Stomach (tissue), 9 donors: ENCODE data around the gene AKR1C8. TPM values are rescaled to one million over a fixed set of nuclear protein-coding genes. Genes with fewer than 3 reads are reported as not detected.
A peak's percentile ranks its signal among the peaks of the same experiment; 100 is the strongest.

Experiments used
- DNase-seq, 2 donors: peaks; one replicate each; pipeline versions ENCODE4 v3.0.0 to v3.0.0-alpha.2; 2013 to 2019
- H3K27ac ChIP-seq, 5 donors: fragments of 200-600 bp in 4 of 5; sonication (generic) in 4 of 5; one replicate each; pipeline ENCODE4 v1.5.1; 2013 to 2019; ENCODE audit warnings: mild to moderate bottlenecking in 1 of 5, moderate library complexity in 1 of 5
- H3K27me3 ChIP-seq, 3 donors: fragments of 200-600 bp; sonication (generic); one replicate each; pipeline ENCODE4 v1.5.1; 2017 to 2019; ENCODE audit warnings: mixed run types in 1 of 3
- H3K36me3 ChIP-seq, 4 donors: fragments of 200-600 bp; sonication (generic); 1 replicate in 3 of 4; 2 replicates in 1 of 4; pipeline ENCODE4 v1.5.1; 2016 to 2019
- H3K4me1 ChIP-seq, 4 donors: fragments of 200-600 bp; sonication (generic); one replicate each; pipeline ENCODE4 v1.5.1; 2016 to 2019
- H3K4me3 ChIP-seq, 4 donors: fragments of 200-600 bp; sonication (generic) in 3 of 4; one replicate each; pipeline ENCODE4 v1.5.1; 2016 to 2019; ENCODE audit warnings: mild to moderate bottlenecking in 1 of 4
- H3K9me3 ChIP-seq, 4 donors: fragments of 200-600 bp; sonication (generic); one replicate each; pipeline ENCODE4 v1.5.1; 2016 to 2019
- CTCF ChIP-seq, 7 experiments: fragments of 450-650 bp in 4 of 7; fragments of 200-600 bp in 3 of 7; sonication (generic) in 3 of 7; IDR thresholded peaks; one replicate each; pipeline ENCODE4 v1.5.1; 2016 to 2019; ENCODE audit warnings: antibody characterized with exemption in 7 of 7, control low read depth in 2 of 7, mild to moderate bottlenecking in 1 of 7
- EP300 ChIP-seq: sonication (generic); formaldehyde crosslinking; IDR thresholded peaks from one replicate; pipeline ENCODE4 v1.6.1; 2017; ENCODE audit warnings: antibody characterized with exemption
- POLR2A ChIP-seq, 4 donors: fragments of 450-650 bp; IDR thresholded peaks; one replicate each; pipeline ENCODE4 v1.6.1; 2016; ENCODE audit warnings: antibody characterized with exemption in 4 of 4, control low read depth in 2 of 4, mild to moderate bottlenecking in 1 of 4, moderate library complexity in 1 of 4
- POLR2AphosphoS5 ChIP-seq, 3 donors: sonication (generic); formaldehyde crosslinking; IDR thresholded peaks; one replicate each; pipeline ENCODE4 v1.6.1; 2016; ENCODE audit warnings: antibody characterized with exemption in 3 of 3
- WGBS, 5 donors: extraction: QIAGEN DNeasy Blood & Tissue Kit in 3 of 5; methylation state at CpG; one replicate each; pipeline versions ENCODE4 v1.1.5 to v1.1.7; 2013 to 2018; 5-methylcytosine and 5-hydroxymethylcytosine counted together
- intact Hi-C: fragments of 100-400 bp; cut with DNase I; formaldehyde crosslinking; loops from one replicate; pipeline ENCODE4 v1.15.1; 2023; ENCODE audit warnings: low total_unique reads
- polyA plus RNA-seq, 3 donors: library from polyadenylated mRNA; stranded (reverse); fragments of 200-250 nt; gene quantifications; one replicate each; pipeline ENCODE4 v1.2.3, GENCODE V29; 2013
- total RNA-seq, 5 donors: library from RNA; depleted of rRNA; stranded (reverse); fragments of >200 nt; gene quantifications; one replicate each; pipeline versions ENCODE4 v1.1.0 to v1.2.3, GENCODE V29; 2014 to 2016
- donor health status: healthy with polysubstance abuse.
- donor health status: Bipolar disorder and iron deficiency.
- donor health status: healthy.

The AKR1C8 gene
- total and polyA plus RNA-seq, 8 donors = not detected

- no peaks in the 10 kb centered on the region for H3K4me1 ChIP-seq
- H3K27ac ChIP-seq = no peak overlapping the region
- intact Hi-C loops = no loop called here
- H3K27me3 ChIP-seq = no peaks in the 10 kb centered on the region
- DNase-seq = no peak
- TF ChIP-seq POLR2AphosphoS5 (IDR thresholded peaks at IDR 0.05) (no peak), EP300 (no peak), POLR2A (IDR thresholded peaks at IDR 0.05) (no peak), CTCF (IDR thresholded peaks at IDR 0.05) (no peak)
- WGBS, 5 donors = 53 to 72% (median 67%) methylated on average over 6 of the region's 6 CpGs
- H3K36me3 ChIP-seq = no peaks in the 10 kb centered on the region
- no peak overlapping the region for H3K4me3 ChIP-seq
- peaks cover 0 to 29% (median 17%) of the 10 kb centered on the region in 4 donors for H3K9me3 ChIP-seq
Measured at GRCh38 chr10:5206799-5207198, 21.8 kb upstream of the AKR1C8 start.

- H3K27me3 ChIP-seq = no peaks in the 10 kb centered on the region
- H3K36me3 ChIP-seq = no peaks in the 10 kb centered on the region
- no peak overlapping the region for H3K4me3 ChIP-seq
- WGBS, 5 donors = 84 to 92% (median 87%) methylated on average over 8 of the region's 8 CpGs
- DNase-seq = no peak
- intact Hi-C loops = no loop called here
- H3K27ac ChIP-seq = no peak overlapping the region
- H3K9me3 ChIP-seq = peaks cover 0 to 24% (median 13%) of the 10 kb centered on the region in 4 donors
- peaks cover 0 to 3% (median 0%) of the 10 kb centered on the region in 4 donors for H3K4me1 ChIP-seq
- TF ChIP-seq CTCF (IDR thresholded peaks at IDR 0.05) (no peak), EP300 (no peak), POLR2A (IDR thresholded peaks at IDR 0.05) (no peak), POLR2AphosphoS5 (IDR thresholded peaks at IDR 0.05) (no peak)
Measured at GRCh38 chr10:5199398-5199797, 14.4 kb upstream of the AKR1C8 start.

DNA sequence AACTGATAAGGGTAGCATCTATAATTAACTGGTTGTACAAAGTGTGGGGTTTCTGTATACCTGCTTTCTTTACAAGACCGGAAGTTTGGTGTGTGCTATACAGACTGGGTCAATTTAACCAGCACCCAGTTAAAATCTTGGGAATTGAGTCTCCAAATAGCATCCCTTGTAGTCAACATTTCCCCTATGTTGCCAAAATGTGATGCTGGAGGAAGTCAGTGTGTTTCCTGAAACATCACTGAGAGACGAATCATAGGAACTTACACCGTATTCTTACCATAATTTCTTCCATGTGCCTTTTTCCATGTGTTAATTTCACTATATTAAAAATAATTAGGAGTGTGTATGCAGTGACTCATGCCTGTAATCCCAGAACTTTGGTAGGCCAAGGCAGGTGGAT lies 13.4 kb upstream of the AKR1C8 start:
- intact Hi-C loops = no loop called here
- Histone ChIP-seq H3K4me3 (no peak overlapping the region), H3K36me3 (no peaks in the 10 kb centered on the region), H3K27ac (no peak overlapping the region), H3K27me3 (no peaks in the 10 kb centered on the region), H3K4me1 (peaks cover 0 to 3% (median 0%) of the 10 kb centered on the region in 4 donors), H3K9me3 (peaks cover 0 to 21% (median 11%) of the 10 kb centered on the region in 4 donors)
- no peak for TF ChIP-seq POLR2A (IDR thresholded peaks at IDR 0.05)
- TF ChIP-seq POLR2AphosphoS5 (IDR thresholded peaks at IDR 0.05) = no peak
- no peak for TF ChIP-seq CTCF (IDR thresholded peaks at IDR 0.05)
- no peak for TF ChIP-seq EP300
- 72 to 98% (median 87%) methylated on average over 3 of the region's 3 CpGs for WGBS, 5 donors
- DNase-seq = no peak

DNA sequence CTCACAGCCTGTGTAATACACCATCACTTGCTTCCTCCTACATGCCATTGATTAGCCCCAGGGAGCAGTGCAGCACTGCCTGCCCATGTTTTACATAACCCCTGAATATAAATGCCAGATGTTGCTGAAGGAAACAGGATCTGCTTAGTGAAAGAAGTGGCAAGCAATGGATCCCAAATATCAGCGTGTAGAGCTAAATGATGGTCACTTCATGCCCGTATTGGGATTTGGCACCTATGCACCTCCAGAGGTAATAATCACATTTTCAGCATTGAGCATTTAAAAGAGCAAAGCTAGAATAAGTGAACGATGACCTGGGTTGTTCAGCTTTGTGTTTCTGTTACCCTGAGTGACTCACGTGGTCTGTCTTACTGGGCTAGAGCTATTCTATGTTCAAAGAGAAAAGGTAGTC lies 11.8 kb upstream of the AKR1C8 start, which contains the start of gene AKR1C4:
AKR1C4 (plus strand) TSS at position 136 of the 412 bp plus-strand sequence; CDS start at position 167, 31 bp downstream.
- 72 to 77% (median 74%) methylated on average over 4 of the region's 4 CpGs for WGBS, 5 donors
- no peaks in the 10 kb centered on the region for H3K36me3 ChIP-seq
- peaks cover 0 to 5% (median 2%) of the 10 kb centered on the region in 4 donors for H3K9me3 ChIP-seq
- peaks cover 0 to 3% (median 0%) of the 10 kb centered on the region in 4 donors for H3K4me1 ChIP-seq
- intact Hi-C loops = no loop called here
- H3K4me3 ChIP-seq = no peak within 1 kb of the TSS
- no peak for TF ChIP-seq EP300
- no peak for TF ChIP-seq POLR2AphosphoS5 (IDR thresholded peaks at IDR 0.05)
- no peak for TF ChIP-seq CTCF (IDR thresholded peaks at IDR 0.05)
- no peak for TF ChIP-seq POLR2A (IDR thresholded peaks at IDR 0.05)
- peak in 1 of 2 donors; percentile 9 for DNase-seq
- H3K27me3 ChIP-seq = no peaks in the 10 kb centered on the region
- peak within 1 kb of the TSS in 3 of 5 donors; percentile 17 to 45 (median 35) for H3K27ac ChIP-seq
